Stimulated activated CD8-positive, alpha-beta memory T cell treated with anti-CD3 and anti-CD28 coated beads, Interleukin-7, amount 100 ng/mL, for 48 hours (primary cell): ENCODE measurements around the gene CAMTA1.
"Not testable (repeated sequence)": the region's sequence is repeated elsewhere in the genome, so short reads cannot be mapped to it uniquely, and the experiment has no call there.

ENCODE experiments used
- DNase-seq, 2 donors: peaks; one replicate each; pipeline ENCODE4 v3.0.0-alpha.2; 2020; ENCODE audit warnings: low read depth in 1 of 2; ENCODE audit errors: extremely low read depth in 1 of 2

Gene CAMTA1

GRCh38 chr1:6809461-6809860 lies 24.2 kb downstream of the CAMTA1 start:
- no peak for DNase-seq

GRCh38 chr1:6810146-6810734 lies 25.0 kb downstream of the CAMTA1 start:
- not testable (repeated sequence) for DNase-seq

DNA sequence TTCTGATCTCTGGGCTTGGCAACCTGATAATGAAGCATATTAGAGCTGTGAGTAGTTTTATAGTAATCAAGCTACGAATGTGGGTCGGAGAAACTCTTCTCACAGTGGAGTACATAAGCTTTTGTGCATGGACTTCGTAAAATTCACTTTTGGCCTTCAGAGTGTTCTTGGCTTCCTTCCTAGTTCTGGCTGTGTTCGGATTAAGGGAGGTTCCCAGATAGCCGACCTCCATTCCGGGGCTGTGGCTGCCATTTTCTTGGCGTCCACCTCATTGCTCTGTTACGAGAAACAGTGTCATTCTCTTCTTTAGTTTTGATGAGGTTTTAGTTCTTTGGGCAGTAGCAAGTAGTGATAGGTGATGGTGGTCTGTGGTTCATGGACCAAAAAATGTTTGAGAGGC lies 26.3 kb downstream of the CAMTA1 start:
- no peak for DNase-seq

- no peak for DNase-seq
Observed at GRCh38 chr1:6813165-6813564, 27.9 kb downstream of the CAMTA1 start.

DNA sequence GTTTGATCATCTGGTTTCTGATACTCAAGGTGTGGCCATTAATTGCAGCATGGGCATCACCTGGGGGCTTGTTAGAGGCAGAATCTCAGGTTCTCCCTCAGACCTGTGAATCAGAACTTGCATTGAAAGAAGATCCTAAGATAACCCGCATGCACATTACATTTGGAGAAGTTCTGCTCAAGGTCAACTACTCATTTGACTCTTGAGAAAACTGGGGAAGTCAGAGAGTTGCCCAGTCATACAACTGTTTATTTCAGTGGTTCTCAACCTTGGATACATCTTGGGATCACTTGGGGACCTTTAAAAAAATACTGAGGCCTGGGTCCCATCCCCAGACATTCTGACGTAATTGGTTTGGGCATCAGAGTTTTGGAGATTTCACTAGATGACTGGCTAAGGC lies 30.5 kb downstream of the CAMTA1 start:
- DNase-seq = no peak

DNA sequence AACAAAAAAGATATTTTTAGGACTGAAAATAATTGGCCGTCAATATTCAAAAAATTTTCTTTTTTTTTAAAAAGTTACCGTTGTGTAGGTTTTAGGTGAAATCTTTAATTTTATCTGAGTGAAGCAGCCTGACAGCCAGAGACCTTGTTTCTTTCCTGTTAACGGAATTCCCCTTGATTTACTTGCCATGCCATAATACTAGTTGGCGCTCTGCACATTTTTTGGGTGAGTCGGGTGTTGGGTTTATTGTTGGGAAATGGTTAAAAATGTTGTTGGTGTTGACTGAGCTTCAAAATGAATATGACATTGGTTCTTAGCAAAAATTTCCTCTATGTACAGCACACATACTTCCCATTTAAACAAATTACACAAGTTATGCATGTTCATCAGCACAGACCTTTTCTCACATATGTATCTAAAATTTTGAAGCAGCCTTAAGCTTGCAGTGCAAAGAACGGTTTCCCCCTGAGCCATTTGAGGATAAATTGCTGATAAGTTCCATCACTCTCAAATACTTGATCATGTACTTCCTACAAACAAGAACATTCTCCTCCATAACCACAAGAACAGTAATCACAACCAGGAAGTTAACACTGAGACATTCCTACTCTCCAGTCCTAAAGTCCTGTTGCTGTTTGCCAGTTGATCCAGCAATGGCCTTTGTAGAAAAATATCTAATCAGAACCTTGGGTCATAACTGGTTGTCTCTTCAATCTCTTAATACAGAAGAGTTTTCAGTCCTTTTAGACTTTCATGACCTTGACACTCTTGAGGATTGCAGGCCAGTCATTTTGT lies 34.2 kb downstream of the CAMTA1 start:
- DNase-seq = no peak

DNA sequence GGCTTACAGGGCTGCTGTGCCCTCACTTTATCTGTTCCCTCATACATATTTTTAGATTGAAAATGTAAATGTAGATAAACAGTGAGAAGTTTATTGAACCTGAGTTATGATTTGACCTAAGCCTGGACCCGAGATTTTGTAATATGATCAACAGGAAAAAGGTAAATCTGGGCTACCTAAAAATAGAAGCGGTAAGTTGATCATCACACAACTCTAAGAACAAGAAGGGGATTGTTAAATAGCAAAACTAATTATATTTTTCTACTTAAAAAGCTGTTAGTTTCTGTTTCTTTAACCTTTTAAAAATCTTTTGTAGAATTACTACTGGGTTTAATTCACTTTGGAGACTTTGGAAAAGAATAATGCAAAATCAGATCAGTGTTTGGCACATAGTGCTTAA lies 35.6 kb downstream of the CAMTA1 start:
- DNase-seq = no peak

- DNase-seq = no peak
Observed at GRCh38 chr1:6822530-6823359, 37.5 kb downstream of the CAMTA1 start.

- DNase-seq = no peak
Observed at GRCh38 chr1:6823793-6824192, 38.5 kb downstream of the CAMTA1 start.

GRCh38 chr1:6824665-6825368 lies 39.6 kb downstream of the CAMTA1 start:
- DNase-seq = no peak

DNA sequence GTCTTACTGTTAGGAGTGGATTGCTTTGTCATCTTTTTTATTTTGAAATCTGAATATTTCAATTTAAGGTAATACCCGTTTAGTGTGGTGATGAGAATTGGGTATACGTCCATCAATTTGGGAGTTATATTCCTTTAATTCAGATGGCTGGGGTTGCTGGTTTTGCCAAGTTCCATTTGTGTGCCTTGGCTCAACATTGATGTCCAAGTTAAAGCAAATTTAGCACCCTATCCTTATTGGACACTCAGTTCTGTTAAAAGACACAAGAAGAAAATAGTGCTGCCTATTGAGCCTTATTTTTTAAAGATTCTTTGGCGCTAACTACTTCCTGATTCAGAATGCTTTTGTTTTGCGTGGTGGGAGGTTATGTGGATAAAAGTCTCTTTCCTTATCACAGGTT lies 40.6 kb downstream of the CAMTA1 start:
- no peak for DNase-seq

GRCh38 chr1:6827079-6827478 lies 41.8 kb downstream of the CAMTA1 start:
- no peak for DNase-seq

DNA sequence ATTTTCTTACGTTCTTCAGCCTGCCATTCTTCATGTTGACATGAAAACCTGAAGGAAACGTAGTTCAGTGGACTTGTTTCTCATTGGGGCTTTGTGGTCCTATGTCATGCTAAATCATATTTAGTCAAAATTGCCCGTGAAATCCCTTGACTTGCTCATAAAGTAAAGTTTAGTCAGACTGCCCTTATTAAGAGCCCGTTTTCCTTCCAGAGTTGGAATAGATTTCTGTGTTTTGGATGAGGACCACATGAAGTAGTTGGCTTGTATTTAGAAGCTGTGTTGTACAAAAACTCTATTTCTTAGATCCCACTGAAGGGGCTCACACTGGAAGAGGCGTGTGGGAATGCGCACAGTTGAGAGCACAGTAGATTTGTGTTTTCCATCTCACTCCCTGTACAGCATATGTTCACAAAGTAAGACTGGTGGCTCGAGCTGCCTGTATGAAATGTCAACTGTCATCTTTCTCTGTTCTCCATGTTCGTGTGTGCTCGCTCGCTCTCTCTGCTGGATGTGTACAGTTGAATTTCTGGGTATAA lies 42.4 kb downstream of the CAMTA1 start:
- DNase-seq = no peak

GRCh38 chr1:6831366-6831765 lies 46.1 kb downstream of the CAMTA1 start:
- DNase-seq = no peak

GRCh38 chr1:6832006-6832405 lies 46.8 kb downstream of the CAMTA1 start:
- DNase-seq = not testable (repeated sequence)

GRCh38 chr1:6832531-6833188 lies 47.4 kb downstream of the CAMTA1 start:
- no peak for DNase-seq

GRCh38 chr1:6833804-6834203 lies 48.5 kb downstream of the CAMTA1 start:
- no peak for DNase-seq

DNA sequence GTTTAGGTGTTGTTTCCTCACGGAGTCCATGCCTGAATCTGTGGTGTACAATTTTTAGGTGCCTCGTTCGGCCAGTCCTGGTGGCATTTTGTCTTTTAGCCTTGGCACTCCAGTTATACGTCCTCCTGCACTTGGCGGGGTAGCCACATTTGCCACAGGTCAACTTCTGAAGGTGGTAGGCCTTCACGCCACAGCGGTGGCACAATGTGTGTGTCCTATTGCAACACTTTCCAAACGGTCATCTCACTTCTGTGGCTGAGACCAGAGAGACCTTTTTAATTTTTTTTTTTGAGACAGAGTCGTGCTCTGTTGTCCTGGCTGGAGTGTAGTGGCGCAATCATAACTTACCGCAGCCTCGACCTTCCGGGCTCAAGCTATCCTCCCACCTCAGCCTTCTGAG lies 49.1 kb downstream of the CAMTA1 start:
- no peak for DNase-seq

DNA sequence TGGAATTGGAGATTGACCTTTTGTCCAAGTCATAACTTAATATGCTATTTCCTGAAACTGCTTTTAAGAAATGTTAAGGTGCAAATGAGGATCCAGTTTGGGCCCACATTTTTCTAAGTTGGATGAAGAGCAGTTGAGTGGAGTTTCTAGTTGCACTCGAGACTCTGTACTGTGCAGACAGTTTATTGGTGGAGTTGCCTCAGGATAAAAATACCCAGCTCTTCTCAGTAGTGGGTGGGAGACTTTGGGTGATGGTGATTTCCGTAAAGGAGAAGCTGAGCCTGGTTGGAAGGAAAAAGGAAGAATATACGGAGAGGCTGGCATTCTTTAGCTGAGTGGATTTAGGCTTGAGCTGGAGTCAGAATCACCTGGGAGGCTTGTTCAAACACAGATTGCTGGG lies 49.9 kb downstream of the CAMTA1 start:
- DNase-seq = no peak

DNA sequence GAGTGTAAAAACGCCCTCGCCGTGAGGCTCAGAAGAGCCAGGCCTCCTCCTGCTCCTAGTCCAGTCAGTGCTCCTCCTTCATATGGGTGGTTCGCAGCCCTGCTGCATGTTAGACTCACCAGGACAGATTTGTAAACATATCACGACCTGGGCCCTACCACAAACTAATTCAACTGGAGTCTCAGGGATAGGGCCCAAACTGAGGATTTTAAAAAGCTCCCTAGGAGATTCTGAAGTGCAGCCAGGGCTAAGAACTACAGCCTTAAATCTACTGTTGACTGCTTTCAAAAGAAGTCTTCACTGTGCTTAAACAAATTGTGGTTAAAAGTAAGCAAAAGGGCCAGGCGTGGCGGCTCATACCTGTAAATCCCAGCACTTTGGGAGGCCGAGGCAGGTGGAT lies 57.0 kb downstream of the CAMTA1 start:
- no peak for DNase-seq
